GM23338 (cell line): Measurements from ENCODE around the gene RALGPS1. TPM values are rescaled to one million over a fixed set of nuclear protein-coding genes. Genes with fewer than 3 reads are reported as not detected.

Experiments
- ATAC-seq: fragments of 200-7000 bp; cut with Tn5 transposase; 3 replicates; pipeline ENCODE4 v1.9.1; 2020
- DNase-seq: peaks from one replicate; pipeline ENCODE4 v3.0.0-alpha.2; 2015; ENCODE audit warnings: low spot score
- H2AFZ ChIP-seq: fragments of 200-600 bp; sonication (generic); 2 replicates; pipeline ENCODE4 v1.8.0; 2016; ENCODE audit warnings: antibody characterized with exemption, mild to moderate bottlenecking, moderate library complexity
- H3F3A ChIP-seq: fragments of 200-600 bp; sonication (generic); replicated peaks from 2 replicates; pipeline ENCODE4 v1.8.0; 2017; ENCODE audit warnings: antibody characterized with exemption, mixed run types, low read depth
- H3K27ac ChIP-seq: fragments of 200-600 bp; sonication (generic); 2 replicates; pipeline ENCODE4 v1.6.1; 2016; ENCODE audit warnings: low read depth
- H3K27me3 ChIP-seq: fragments of 200-600 bp; sonication (generic); 2 replicates; pipeline ENCODE4 v1.8.0; 2016; ENCODE audit warnings: mild to moderate bottlenecking, mixed run types, moderate library complexity; ENCODE audit not compliant: insufficient read depth
- H3K36me3 ChIP-seq: fragments of 200-600 bp; sonication (generic); 2 replicates; pipeline ENCODE4 v1.8.0; 2016; ENCODE audit warnings: mild to moderate bottlenecking; ENCODE audit not compliant: insufficient read depth
- H3K4me1 ChIP-seq: fragments of 200-600 bp; sonication (generic); 2 replicates; pipeline ENCODE4 v1.8.0; 2016; ENCODE audit warnings: mild to moderate bottlenecking, moderate library complexity; ENCODE audit not compliant: insufficient read depth
- H3K4me2 ChIP-seq: fragments of 200-600 bp; sonication (generic); 2 replicates; pipeline ENCODE4 v1.7.1; 2017; ENCODE audit warnings: mixed run types
- H3K4me3 ChIP-seq: fragments of 200-600 bp; sonication (generic); 2 replicates; pipeline ENCODE4 v1.6.1; 2016; ENCODE audit warnings: mixed run types
- H3K79me2 ChIP-seq: fragments of 200-600 bp; sonication (generic); replicated peaks from 2 replicates; pipeline ENCODE4 v1.8.0; 2017; ENCODE audit warnings: mild to moderate bottlenecking; ENCODE audit not compliant: insufficient read depth
- H3K9me2 ChIP-seq: fragments of 200-600 bp; sonication (generic); 2 replicates; pipeline ENCODE4 v1.8.0; 2017; ENCODE audit not compliant: insufficient read depth
- H4K20me1 ChIP-seq: fragments of 200-600 bp; sonication (generic); replicated peaks from 2 replicates; pipeline ENCODE4 v1.8.0; 2017; ENCODE audit warnings: mild to moderate bottlenecking; ENCODE audit not compliant: insufficient read depth
- H3K27ac Mint-ChIP-seq: 2 replicates; pipeline ENCODE4 v1.8.0; 2020; ENCODE audit warnings: inconsistent platforms, mild to moderate bottlenecking, moderate library complexity, mixed read lengths
- H3K27me3 Mint-ChIP-seq: 3 replicates; pipeline ENCODE4 v1.8.0; 2022; ENCODE audit warnings: low read depth, mild to moderate bottlenecking, moderate library complexity, mixed read lengths, inconsistent platforms; ENCODE audit not compliant: insufficient read depth, poor library complexity
- H3K36me3 Mint-ChIP-seq: 3 replicates; pipeline ENCODE4 v1.8.0; 2021; ENCODE audit warnings: low read depth, mild to moderate bottlenecking, inconsistent platforms, moderate library complexity, mixed read lengths
- H3K4me1 Mint-ChIP-seq: 3 replicates; pipeline ENCODE4 v1.8.0; 2020; ENCODE audit warnings: mild to moderate bottlenecking, inconsistent platforms, mixed read lengths
- H3K4me3 Mint-ChIP-seq: 3 replicates; pipeline ENCODE4 v1.8.0; 2021; ENCODE audit warnings: moderate library complexity, mild to moderate bottlenecking, inconsistent platforms, mixed read lengths
- H3K9me3 Mint-ChIP-seq: 3 replicates; pipeline ENCODE4 v1.8.0; 2020; ENCODE audit warnings: moderate library complexity, mild to moderate bottlenecking, inconsistent platforms, mixed read lengths
- CREB1 ChIP-seq: fragments of 250-450 bp; sonication (Bioruptor Pico); IDR thresholded peaks from 2 replicates; pipeline ENCODE4 v1.5.0; 2020; ENCODE audit warnings: low read depth, mild to moderate bottlenecking, moderate library complexity
- EZH2 ChIP-seq: fragments of 200-600 bp; sonication (generic); IDR thresholded peaks from one replicate; pipeline ENCODE4 v1.8.0; 2017; ENCODE audit warnings: antibody characterized with exemption, mild to moderate bottlenecking, low read depth; ENCODE audit not compliant: unreplicated experiment
- EZH2phosphoT487 ChIP-seq: fragments of 200-600 bp; sonication (generic); IDR thresholded peaks from one replicate; pipeline ENCODE4 v1.8.1; 2018; ENCODE audit warnings: antibody characterized with exemption; ENCODE audit not compliant: unreplicated experiment
- JUNB ChIP-seq: IDR thresholded peaks from one replicate; pipeline ENCODE4 v1.6.1; 2016; ENCODE audit warnings: antibody characterized with exemption; ENCODE audit not compliant: unreplicated experiment
- NANOG ChIP-seq: IDR thresholded peaks from 2 replicates; pipeline ENCODE4 v1.6.1; 2016; ENCODE audit warnings: antibody characterized with exemption, borderline replicate concordance
- POLR2AphosphoS5 ChIP-seq: IDR thresholded peaks from 2 replicates; pipeline ENCODE4 v1.6.1; 2016; ENCODE audit warnings: antibody characterized with exemption, low read depth
- STAT1 ChIP-seq: IDR thresholded peaks from one replicate; pipeline ENCODE4 v1.6.1; 2016; ENCODE audit warnings: antibody characterized with exemption; ENCODE audit not compliant: unreplicated experiment
- ZNF331 ChIP-seq: fragments of 250-450 bp; sonication (Bioruptor Pico); IDR thresholded peaks from 2 replicates; pipeline ENCODE4 v1.5.0; 2020; ENCODE audit warnings: low read depth, mild to moderate bottlenecking, moderate library complexity
- ZNF462 ChIP-seq: fragments of 250-450 bp; sonication (Bioruptor Pico); IDR thresholded peaks from 2 replicates; pipeline ENCODE4 v1.5.0; 2020; ENCODE audit warnings: mild to moderate bottlenecking, moderate library complexity
- polyA plus RNA-seq: library from polyadenylated mRNA; unstranded; fragments of >200 nt; fragmentation: Nextera tagmentation; extraction: Ambion mirVana; gene quantifications from 2 replicates; pipeline ENCODE4 v1.2.1, GENCODE V29; 2016
- total RNA-seq: library from RNA; depleted of rRNA; stranded (reverse); fragments of >200 nt; shearing (Covaris generic); gene quantifications from 2 replicates; pipeline ENCODE4 v1.2.3, GENCODE V29; 2014
- TF ChIP-seq, protein P1 (sequence below): IDR thresholded peaks from one replicate; pipeline ENCODE4 v1.6.1; 2018; ENCODE audit warnings: antibody characterized with exemption; ENCODE audit not compliant: unreplicated experiment
- TF ChIP-seq, protein P2 (sequence below): IDR thresholded peaks from 2 replicates; pipeline ENCODE4 v1.6.1; 2016; ENCODE audit warnings: antibody characterized with exemption

The RALGPS1 gene
- total and polyA plus RNA-seq, 2 experiments from 2014 or later = 18.2 to 57.1 TPM

DNA sequence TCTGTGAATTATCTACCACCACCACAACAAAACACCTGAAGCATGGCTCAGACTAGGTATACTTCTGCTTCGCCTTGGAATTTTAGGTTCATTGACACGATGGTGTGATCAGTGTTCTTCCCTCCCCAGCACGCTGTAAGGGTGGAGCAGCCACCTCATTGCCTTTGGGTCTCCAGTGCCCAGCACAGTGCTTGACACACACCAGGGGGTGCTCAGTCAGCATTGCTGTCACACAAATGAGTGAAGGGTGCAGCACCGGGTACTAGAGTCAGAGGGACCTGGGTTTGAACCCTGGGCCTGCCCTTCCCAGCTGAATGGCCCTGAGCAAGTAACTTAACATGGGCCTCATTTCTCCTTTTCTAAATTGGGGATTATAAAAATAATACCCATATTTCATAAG lies 217.8 kb downstream of the RALGPS1 start:
- Histone ChIP-seq H3K4me2 (no peak overlapping the region), H3K27ac (no peak overlapping the region), H3K4me3 (no peak overlapping the region), H3K9me2 (no peaks in the 10 kb centered on the region), H3K36me3 (no peaks in the 10 kb centered on the region), H2AFZ (no peak overlapping the region), H3K79me2 (no peaks in the 10 kb centered on the region), H3K27me3 (no peaks in the 10 kb centered on the region), H3K4me1 (peaks cover 29% of the 10 kb centered on the region), H3F3A (no peaks in the 10 kb centered on the region), H4K20me1 (peaks cover 4% of the 10 kb centered on the region)
- H3K27ac Mint-ChIP-seq = no peak overlapping the region
- H3K36me3 Mint-ChIP-seq = no peaks in the 10 kb centered on the region
- DNase-seq (no peak), ATAC-seq (no peak)
- peaks cover 45% of the 10 kb centered on the region for H3K4me1 Mint-ChIP-seq
- TF ChIP-seq POLR2AphosphoS5 (no peak), CREB1 (no peak), NANOG (no peak)
- H3K27me3 Mint-ChIP-seq = peaks cover 10% of the 10 kb centered on the region
- no peak overlapping the region; the same call in 2 of the 3 replicates for H3K4me3 Mint-ChIP-seq
- H3K9me3 Mint-ChIP-seq = no peaks in the 10 kb centered on the region; the same call in 2 of the 3 replicates

GRCh38 chr9:127132921-127133647 lies 218.5 kb downstream of the RALGPS1 start:
- H3K9me2 ChIP-seq = no peaks in the 10 kb centered on the region
- H3K4me1 ChIP-seq = peaks cover 29% of the 10 kb centered on the region
- Mint-ChIP-seq H3K4me1 (peaks cover 45% of the 10 kb centered on the region), H3K27ac (no peak overlapping the region), H3K27me3 (peaks cover 10% of the 10 kb centered on the region), H3K9me3 (no peaks in the 10 kb centered on the region; the same call in 2 of the 3 replicates), H3K4me3 (peak overlapping the region; percentile 28; the same call in 2 of the 3 replicates), H3K36me3 (no peaks in the 10 kb centered on the region)
- peaks cover 2% of the 10 kb centered on the region for H4K20me1 ChIP-seq
- peak overlapping the region; percentile 63; the same call in 1 of the 2 replicates for H3K27ac ChIP-seq
- DNase-seq (peak; percentile 63), ATAC-seq (peak; percentile 84)
- no peaks in the 10 kb centered on the region for H3K36me3 ChIP-seq
- no peaks in the 10 kb centered on the region for H3K27me3 ChIP-seq
- H3K4me2 ChIP-seq = peak overlapping the region; percentile 55
- no peak overlapping the region for H2AFZ ChIP-seq
- TF ChIP-seq ZNF462 (CRISPR knock-in tag) (no peak), EZH2phosphoT487 (no peak), POLR2AphosphoS5 (no peak), STAT1 (no peak), ZNF331 (CRISPR knock-in tag) (no peak), EZH2 (no peak), JUNB (no peak), CREB1 (no peak)
- TF ChIP-seq, protein P1, sequence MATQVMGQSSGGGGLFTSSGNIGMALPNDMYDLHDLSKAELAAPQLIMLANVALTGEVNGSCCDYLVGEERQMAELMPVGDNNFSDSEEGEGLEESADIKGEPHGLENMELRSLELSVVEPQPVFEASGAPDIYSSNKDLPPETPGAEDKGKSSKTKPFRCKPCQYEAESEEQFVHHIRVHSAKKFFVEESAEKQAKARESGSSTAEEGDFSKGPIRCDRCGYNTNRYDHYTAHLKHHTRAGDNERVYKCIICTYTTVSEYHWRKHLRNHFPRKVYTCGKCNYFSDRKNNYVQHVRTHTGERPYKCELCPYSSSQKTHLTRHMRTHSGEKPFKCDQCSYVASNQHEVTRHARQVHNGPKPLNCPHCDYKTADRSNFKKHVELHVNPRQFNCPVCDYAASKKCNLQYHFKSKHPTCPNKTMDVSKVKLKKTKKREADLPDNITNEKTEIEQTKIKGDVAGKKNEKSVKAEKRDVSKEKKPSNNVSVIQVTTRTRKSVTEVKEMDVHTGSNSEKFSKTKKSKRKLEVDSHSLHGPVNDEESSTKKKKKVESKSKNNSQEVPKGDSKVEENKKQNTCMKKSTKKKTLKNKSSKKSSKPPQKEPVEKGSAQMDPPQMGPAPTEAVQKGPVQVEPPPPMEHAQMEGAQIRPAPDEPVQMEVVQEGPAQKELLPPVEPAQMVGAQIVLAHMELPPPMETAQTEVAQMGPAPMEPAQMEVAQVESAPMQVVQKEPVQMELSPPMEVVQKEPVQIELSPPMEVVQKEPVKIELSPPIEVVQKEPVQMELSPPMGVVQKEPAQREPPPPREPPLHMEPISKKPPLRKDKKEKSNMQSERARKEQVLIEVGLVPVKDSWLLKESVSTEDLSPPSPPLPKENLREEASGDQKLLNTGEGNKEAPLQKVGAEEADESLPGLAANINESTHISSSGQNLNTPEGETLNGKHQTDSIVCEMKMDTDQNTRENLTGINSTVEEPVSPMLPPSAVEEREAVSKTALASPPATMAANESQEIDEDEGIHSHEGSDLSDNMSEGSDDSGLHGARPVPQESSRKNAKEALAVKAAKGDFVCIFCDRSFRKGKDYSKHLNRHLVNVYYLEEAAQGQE = no peak
- TF ChIP-seq, protein P2, sequence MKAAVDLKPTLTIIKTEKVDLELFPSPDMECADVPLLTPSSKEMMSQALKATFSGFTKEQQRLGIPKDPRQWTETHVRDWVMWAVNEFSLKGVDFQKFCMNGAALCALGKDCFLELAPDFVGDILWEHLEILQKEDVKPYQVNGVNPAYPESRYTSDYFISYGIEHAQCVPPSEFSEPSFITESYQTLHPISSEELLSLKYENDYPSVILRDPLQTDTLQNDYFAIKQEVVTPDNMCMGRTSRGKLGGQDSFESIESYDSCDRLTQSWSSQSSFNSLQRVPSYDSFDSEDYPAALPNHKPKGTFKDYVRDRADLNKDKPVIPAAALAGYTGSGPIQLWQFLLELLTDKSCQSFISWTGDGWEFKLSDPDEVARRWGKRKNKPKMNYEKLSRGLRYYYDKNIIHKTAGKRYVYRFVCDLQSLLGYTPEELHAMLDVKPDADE = no peak
- H3K79me2 ChIP-seq = no peaks in the 10 kb centered on the region
- H3K4me3 ChIP-seq = no peak overlapping the region
- H3F3A ChIP-seq = no peaks in the 10 kb centered on the region
